ENCODE data around the gene OR56A4. TPM values are rescaled to one million over a fixed set of nuclear protein-coding genes. Genes with fewer than 3 reads are reported as not detected.

OR56A4 gene
- not detected in 2 replicates for total RNA-seq (2014; rRNA removed; shearing (Covaris generic))
- polyA plus RNA-seq (2015; cell fraction: cytosol; rRNA removed), result not detected in 2 replicates
- not detected in 2 replicates for polyA plus RNA-seq (2015; cell fraction: nucleus; rRNA removed)

GRCh38 chr11:6006846-6007245 lies at the start of gene OR56A4:
Gene OR56A4, minus strand, starts transcription at chr11:6006946. Its CDS starts 3,954 bp downstream, at chr11:6002992.
- DNase-seq (ENCODE audit: low read depth), result no peak

- DNase-seq (ENCODE audit: low read depth), result no peak
Observed at GRCh38 chr11:6055569-6055968, 48.8 kb upstream of the OR56A4 start.

GRCh38 chr11:6052374-6052773 lies 45.6 kb upstream of the OR56A4 start:
- no peak for DNase-seq (ENCODE audit: low read depth)

- DNase-seq (ENCODE audit: low read depth), result no peak
Observed at GRCh38 chr11:6040874-6041273, 34.1 kb upstream of the OR56A4 start.

- no peak for DNase-seq (ENCODE audit: low read depth)
Observed at GRCh38 chr11:6030708-6031405, 24.1 kb upstream of the OR56A4 start, which contains the start of gene OR56A1. Gene OR56A1, minus strand, starts transcription at chr11:6030758. Its CDS starts 3,066 bp downstream, at chr11:6027692.

- DNase-seq (ENCODE audit: low read depth), result peak; percentile 36
Observed at GRCh38 chr11:6027501-6027900, 20.8 kb upstream of the OR56A4 start.

- DNase-seq (ENCODE audit: low read depth), result no peak
Observed at GRCh38 chr11:6025056-6025455, 18.3 kb upstream of the OR56A4 start.

GRCh38 chr11:6022956-6023355 lies 16.2 kb upstream of the OR56A4 start:
- DNase-seq (ENCODE audit: low read depth), result peak; percentile 28

GRCh38 chr11:6013042-6013441 lies 6.3 kb upstream of the OR56A4 start:
- no peak for DNase-seq (ENCODE audit: low read depth)

GRCh38 chr11:6012035-6012668 lies 5.4 kb upstream of the OR56A4 start:
- DNase-seq (ENCODE audit: low read depth), result no peak

- no peak for DNase-seq (ENCODE audit: low read depth)
Observed at GRCh38 chr11:6006395-6006794, 351 bp downstream of the OR56A4 start.

- no peak for DNase-seq (ENCODE audit: low read depth)
Observed at GRCh38 chr11:6002202-6002699, 4.5 kb downstream of the OR56A4 start.

- no peak for DNase-seq (ENCODE audit: low read depth)
Observed at GRCh38 chr11:5994791-5995190, 12.0 kb downstream of the OR56A4 start.

GRCh38 chr11:5992604-5993251 lies 14.0 kb downstream of the OR56A4 start:
- peak; percentile 39 for DNase-seq (ENCODE audit: low read depth)

- no peak for DNase-seq (ENCODE audit: low read depth)
Observed at GRCh38 chr11:5992150-5992549, 14.6 kb downstream of the OR56A4 start.

- DNase-seq (ENCODE audit: low read depth), result no peak
Observed at GRCh38 chr11:5989203-5989602, 17.5 kb downstream of the OR56A4 start.

GRCh38 chr11:5986885-5987284 lies 19.9 kb downstream of the OR56A4 start, which contains the start of gene OR52L1:
Gene OR52L1, minus strand, starts transcription at chr11:5986985. Its CDS starts 55 bp downstream, at chr11:5986930.
- DNase-seq (ENCODE audit: low read depth), result no peak

GRCh38 chr11:5983443-5983842 lies 23.3 kb downstream of the OR56A4 start:
- no peak for DNase-seq (ENCODE audit: low read depth)

GRCh38 chr11:5973530-5973929 lies 33.2 kb downstream of the OR56A4 start:
- DNase-seq (ENCODE audit: low read depth), result no peak

- DNase-seq (ENCODE audit: low read depth), result no peak
Observed at GRCh38 chr11:5968394-5968793, 38.4 kb downstream of the OR56A4 start, which contains the start of gene OR56A5. Gene OR56A5, minus strand, starts transcription at chr11:5968494. Its CDS starts 0 bp downstream, at chr11:5968494.

GRCh38 chr11:5967708-5968107 lies 39.0 kb downstream of the OR56A4 start:
- peak; percentile 35 for DNase-seq (ENCODE audit: low read depth)

GRCh38 chr11:5966958-5967357 lies 39.8 kb downstream of the OR56A4 start:
- no peak for DNase-seq (ENCODE audit: low read depth)
